Ascending aorta (tissue), 2 donors: ENCODE measurements around the gene NFKBIE. TPM values are rescaled to one million over a fixed set of nuclear protein-coding genes. Genes with fewer than 3 reads are reported as not detected.

Experiments used
- DNase-seq, 2 donors: peaks; one replicate each; pipeline ENCODE4 v3.0.0-alpha.2; 2019; ENCODE audit warnings: low spot score in 2 of 2
- H3K27ac ChIP-seq, 2 donors: fragments of 200-600 bp; sonication (generic); one replicate each; pipeline ENCODE4 v1.5.1; 2016 to 2017; ENCODE audit warnings: mild to moderate bottlenecking in 1 of 2
- H3K27me3 ChIP-seq: fragments of 200-600 bp; sonication (generic); one replicate; pipeline ENCODE4 v1.5.1; 2017
- H3K36me3 ChIP-seq, 2 donors: fragments of 200-600 bp; sonication (generic); one replicate each; pipeline ENCODE4 v1.5.1; 2016
- H3K4me1 ChIP-seq, 2 donors: fragments of 200-600 bp; sonication (generic); one replicate each; pipeline ENCODE4 v1.5.1; 2016 to 2017; ENCODE audit warnings: mild to moderate bottlenecking in 1 of 2
- H3K4me3 ChIP-seq, 2 donors: fragments of 200-600 bp; sonication (generic); one replicate each; pipeline ENCODE4 v1.5.1; 2016 to 2017; ENCODE audit warnings: mild to moderate bottlenecking in 1 of 2
- H3K9me3 ChIP-seq, 2 donors: fragments of 200-600 bp; sonication (generic); one replicate each; pipeline ENCODE4 v1.5.1; 2016
- CTCF ChIP-seq, 3 experiments: fragments of 200-600 bp in 2 of 3; fragments of 450-650 bp in 1 of 3; sonication (generic) in 2 of 3; IDR thresholded peaks; one replicate each; pipeline ENCODE4 v1.5.1; 2016 to 2019; ENCODE audit warnings: antibody characterized with exemption in 3 of 3, mild to moderate bottlenecking in 1 of 3, moderate library complexity in 1 of 3
- intact Hi-C: fragments of 100-400 bp; cut with DNase I; formaldehyde crosslinking; loops from one replicate; pipeline ENCODE4 v1.15.1; 2023
- total RNA-seq: library from RNA; depleted of rRNA; stranded (reverse); fragments of >200 nt; gene quantifications from one replicate; pipeline ENCODE4 v1.1.0, GENCODE V29; 2016

The NFKBIE gene
- total RNA-seq, 1 donor from 2014 or later = 1.9 TPM

- peak in 1 of 2 donors; percentile 82 for DNase-seq
- no peaks in the 10 kb centered on the region for H3K9me3 ChIP-seq
- peak within 1 kb of the TSS; percentile 71 to 94 for H3K4me3 ChIP-seq
- H3K36me3 ChIP-seq = peaks cover 0 to 5% of the 10 kb centered on the region in 2 donors
- no peaks in the 10 kb centered on the region for H3K27me3 ChIP-seq
- H3K27ac ChIP-seq = peak within 1 kb of the TSS; percentile 95 to 99
- TF ChIP-seq CTCF (IDR thresholded peaks at IDR 0.05) = peak in 1 of 3 experiments; percentile 6
- H3K4me1 ChIP-seq = peaks cover 45 to 66% of the 10 kb centered on the region in 2 donors
- intact Hi-C loops = loop anchor here (1.0 to 5.0 kb wide), 4 partner anchors 11 to 96 kb away; partner anchors contain the start of genes MRPL14, SLC35B2 and TMEM63B
Measured at GRCh38 chr6:44223319-44224028, 41.9 kb downstream of the NFKBIE start, which contains the start of gene SLC29A1. Gene SLC29A1 (plus strand): TSS chr6:44223595. CDS start chr6:44227314, 3,719 bp downstream.

- Histone ChIP-seq H3K27me3 (no peaks in the 10 kb centered on the region), H3K4me3 (peak overlapping the region; percentile 71 to 94), H3K4me1 (peaks cover 52 to 66% of the 10 kb centered on the region in 2 donors), H3K27ac (peak overlapping the region; percentile 95 to 99), H3K36me3 (no peaks in the 10 kb centered on the region), H3K9me3 (no peaks in the 10 kb centered on the region)
- TF ChIP-seq CTCF (IDR thresholded peaks at IDR 0.05) = no peak
- intact Hi-C loops = loop anchor here (1.0 to 5.0 kb wide), 4 partner anchors 12 to 95 kb away; partner anchors contain the start of genes MRPL14, SLC35B2 and TMEM63B
- peak in 1 of 2 donors; percentile 67 for DNase-seq
Measured at GRCh38 chr6:44222486-44223318, 42.6 kb downstream of the NFKBIE start.

GRCh38 chr6:44221961-44222335, 43.4 kb downstream of the NFKBIE start:
- intact Hi-C loops = loop anchor here (1.0 to 5.0 kb wide), 7 partner anchors 15 to 165 kb away; partner anchors contain the start of genes CDC5L, MRPL14, SLC35B2 and TMEM63B

GRCh38 chr6:44221291-44221960, 43.9 kb downstream of the NFKBIE start:
- intact Hi-C loops = loop anchor here (1.0 to 5.0 kb wide), 5 partner anchors 16 to 166 kb away; partner anchors contain the start of genes CDC5L, MRPL14 and TMEM63B
- H3K4me1 ChIP-seq = peaks cover 44 to 69% of the 10 kb centered on the region in 2 donors
- peak overlapping the region; percentile 71 to 94 for H3K4me3 ChIP-seq

More at GRCh38 chr6:44221961-44222335, 43.4 kb downstream of the NFKBIE start:
- H3K4me3 ChIP-seq = peak overlapping the region; percentile 71 to 94
- DNase-seq = no peak
- no peak for TF ChIP-seq CTCF (IDR thresholded peaks at IDR 0.05)
- peaks cover 46 to 66% of the 10 kb centered on the region in 2 donors for H3K4me1 ChIP-seq
- H3K27ac ChIP-seq = peak overlapping the region; percentile 95 to 99
- H3K27me3 ChIP-seq = no peaks in the 10 kb centered on the region
- H3K9me3 ChIP-seq = no peaks in the 10 kb centered on the region
- no peaks in the 10 kb centered on the region for H3K36me3 ChIP-seq

More at GRCh38 chr6:44221291-44221960, 43.9 kb downstream of the NFKBIE start:
- Histone ChIP-seq H3K36me3 (no peaks in the 10 kb centered on the region), H3K9me3 (no peaks in the 10 kb centered on the region), H3K27ac (peak overlapping the region; percentile 95 to 99), H3K27me3 (no peaks in the 10 kb centered on the region)
- peak; percentile 84 to 91 (median 86) for TF ChIP-seq CTCF (IDR thresholded peaks at IDR 0.05)
- DNase-seq = peak; percentile 96 to 97
